HG02870 (cell line): ENCODE results near the gene CGAS.
"Not testable (repeated sequence)": the region's sequence is repeated elsewhere in the genome, so short reads cannot be mapped to it uniquely, and the experiment has no call there.

Experiments used
- ATAC-seq: cut with Tn5 transposase; IDR thresholded peaks from one replicate; pipeline ENCODE4 v1.9.1; 2021; ENCODE audit warnings: mild to moderate bottlenecking, moderate library complexity; ENCODE audit not compliant: unreplicated experiment

CGAS gene

DNA sequence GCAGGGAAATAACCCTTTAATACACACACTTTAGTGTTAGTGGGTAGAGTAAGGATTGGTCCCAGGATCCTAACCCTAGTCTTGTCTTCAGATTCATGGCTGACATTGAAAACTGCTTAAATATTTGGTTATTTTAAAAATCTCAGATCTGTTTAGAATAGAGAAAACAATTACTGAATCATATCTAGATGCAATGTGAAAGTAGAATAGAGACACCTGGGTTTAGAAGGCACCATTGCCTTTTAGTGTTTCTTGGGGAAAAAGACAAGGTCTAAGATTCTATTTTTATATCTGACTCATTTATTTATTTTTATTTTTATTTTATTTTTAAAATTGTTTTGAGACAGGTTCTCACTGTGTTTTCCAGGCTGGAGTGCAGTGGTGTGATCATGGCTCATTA lies 51.4 kb downstream of the CGAS start:
- peak; percentile 74 for ATAC-seq

DNA sequence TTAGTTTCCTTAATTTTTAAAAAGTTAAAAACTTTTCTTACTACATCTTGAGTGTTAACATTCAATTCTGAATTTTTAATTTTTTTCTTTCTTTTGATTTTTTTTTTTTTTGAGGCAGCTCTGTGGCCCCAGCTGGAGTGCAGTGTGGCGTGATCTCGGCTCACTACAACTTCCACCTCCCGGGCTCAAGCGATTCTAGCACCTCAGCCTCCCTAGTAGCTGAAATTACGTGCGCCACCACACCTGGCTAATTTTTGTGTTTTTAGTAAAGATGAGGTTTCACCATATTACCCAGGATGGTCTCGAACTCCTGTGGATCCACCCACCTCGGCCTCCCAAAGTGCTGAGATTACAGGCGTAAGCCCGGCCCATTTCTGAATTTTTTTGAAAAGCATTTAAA lies 56.2 kb downstream of the CGAS start:
- ATAC-seq = no peak

DNA sequence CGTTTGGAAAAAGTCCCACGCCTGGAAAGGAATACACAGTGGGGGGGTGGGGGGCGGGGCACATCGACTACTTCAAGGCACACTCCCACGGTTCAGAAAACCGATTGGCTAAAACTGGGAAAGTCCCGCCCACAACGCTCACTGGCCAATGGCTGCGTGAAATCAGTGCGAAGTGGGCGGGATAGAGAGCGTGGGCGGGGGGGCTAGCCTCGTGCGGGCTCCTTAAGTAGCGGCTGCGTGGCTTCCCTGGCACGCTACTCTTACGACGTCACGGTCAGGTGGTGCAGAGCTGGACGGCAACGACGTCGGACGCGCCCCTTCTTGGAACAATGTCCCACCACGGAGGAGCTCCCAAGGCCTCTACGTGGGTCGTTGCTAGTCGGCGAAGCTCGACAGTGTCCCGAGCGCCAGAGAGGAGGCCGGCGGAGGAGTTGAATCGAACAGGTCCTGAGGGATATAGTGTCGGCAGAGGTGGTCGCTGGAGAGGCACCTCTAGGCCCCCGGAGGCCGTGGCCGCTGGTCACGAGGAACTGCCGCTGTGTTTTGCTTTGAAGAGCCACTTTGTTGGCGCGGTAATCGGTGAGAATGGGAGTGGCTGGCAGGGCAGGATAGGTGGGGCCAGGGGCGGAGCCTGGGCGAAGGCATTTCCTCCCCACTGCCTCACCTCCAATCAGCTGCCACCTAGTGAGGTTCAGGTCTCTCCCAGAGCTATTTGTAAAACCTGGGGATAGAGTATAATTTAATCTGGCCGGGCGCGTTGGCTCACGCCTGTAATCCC lies 57.3 kb downstream of the CGAS start, which contains the start of gene DDX43:
DDX43 (plus strand) TSS at position 252 of the 778 bp plus-strand sequence; CDS start at position 330, 78 bp downstream.
- ATAC-seq = no peak

DNA sequence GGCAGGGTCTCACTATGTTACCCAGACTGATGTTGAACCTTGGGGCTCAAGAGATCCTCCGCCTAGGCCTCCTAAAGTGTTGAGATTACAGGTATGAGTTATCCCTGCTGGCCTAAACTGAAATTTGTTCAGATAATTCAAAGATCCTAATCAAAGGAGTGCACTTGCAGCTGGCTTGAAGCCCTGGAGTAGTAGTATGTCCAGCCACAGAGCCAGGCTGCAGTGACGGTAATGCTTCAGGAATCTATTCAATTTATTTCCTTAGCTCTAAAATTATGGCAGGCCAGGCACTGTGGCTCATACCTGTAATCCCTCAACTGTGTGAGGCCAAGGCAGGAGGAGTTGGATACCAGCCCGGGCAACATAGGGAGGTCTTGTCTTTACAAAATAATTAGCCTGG lies 58.8 kb downstream of the CGAS start:
- no peak for ATAC-seq

DNA sequence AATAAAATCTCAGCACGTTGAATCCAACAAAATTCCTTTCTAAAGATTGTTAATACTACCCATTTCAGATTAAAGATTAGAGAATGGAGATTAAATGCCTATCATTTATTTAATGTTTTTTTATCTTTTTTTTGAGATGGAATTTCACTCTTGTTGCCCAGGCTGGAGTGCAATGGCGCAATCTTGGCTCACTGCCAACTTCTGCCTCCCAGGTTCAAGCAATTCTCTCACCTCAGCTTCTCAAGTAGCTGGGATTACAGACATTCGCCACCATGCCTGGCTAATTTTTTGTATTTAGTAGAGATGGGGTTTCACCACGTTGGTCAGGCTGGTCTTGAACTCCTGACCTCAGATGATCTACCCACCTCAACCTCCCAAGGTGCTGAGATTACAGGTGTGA lies 59.9 kb downstream of the CGAS start:
- ATAC-seq = not testable (repeated sequence)

DNA sequence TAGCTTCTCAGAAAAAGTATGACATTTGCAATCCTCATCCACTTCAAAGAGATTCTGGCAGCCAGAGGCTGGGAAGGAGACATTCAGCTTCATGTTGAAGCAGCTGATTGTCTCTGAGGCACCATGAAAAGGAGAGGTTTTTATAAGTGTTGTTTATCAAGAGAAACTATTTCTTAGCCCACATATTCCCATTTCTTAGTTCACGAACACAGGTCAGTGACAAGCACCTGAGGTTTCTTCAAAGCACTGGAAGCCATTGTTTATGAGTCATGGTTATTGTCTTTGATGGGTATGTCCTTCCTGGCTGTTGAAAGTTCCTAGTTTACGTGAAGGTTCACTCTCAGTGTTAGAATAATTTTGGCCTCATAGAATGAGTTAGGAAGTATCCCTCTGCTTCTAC lies 60.4 kb downstream of the CGAS start:
- ATAC-seq = no peak

DNA sequence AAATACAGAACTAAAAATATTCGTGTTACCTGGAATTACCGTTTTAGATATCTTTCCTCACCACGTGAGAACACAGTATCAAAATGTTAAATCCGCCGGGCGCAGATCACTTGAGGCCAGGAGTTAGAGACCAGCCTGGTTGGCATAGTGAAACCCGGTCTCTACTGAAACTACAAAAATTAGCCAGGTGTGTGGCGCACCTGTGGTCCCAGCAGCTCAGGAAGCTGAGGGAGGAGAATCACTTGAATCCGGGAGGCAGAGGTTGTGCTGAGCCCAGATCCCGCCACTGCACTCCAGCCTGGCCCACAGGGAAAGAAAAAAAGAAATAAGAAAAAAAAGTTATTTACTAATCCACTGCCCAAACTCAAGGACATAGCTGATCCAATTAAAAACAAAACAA lies 62.2 kb downstream of the CGAS start:
- ATAC-seq = no peak

DNA sequence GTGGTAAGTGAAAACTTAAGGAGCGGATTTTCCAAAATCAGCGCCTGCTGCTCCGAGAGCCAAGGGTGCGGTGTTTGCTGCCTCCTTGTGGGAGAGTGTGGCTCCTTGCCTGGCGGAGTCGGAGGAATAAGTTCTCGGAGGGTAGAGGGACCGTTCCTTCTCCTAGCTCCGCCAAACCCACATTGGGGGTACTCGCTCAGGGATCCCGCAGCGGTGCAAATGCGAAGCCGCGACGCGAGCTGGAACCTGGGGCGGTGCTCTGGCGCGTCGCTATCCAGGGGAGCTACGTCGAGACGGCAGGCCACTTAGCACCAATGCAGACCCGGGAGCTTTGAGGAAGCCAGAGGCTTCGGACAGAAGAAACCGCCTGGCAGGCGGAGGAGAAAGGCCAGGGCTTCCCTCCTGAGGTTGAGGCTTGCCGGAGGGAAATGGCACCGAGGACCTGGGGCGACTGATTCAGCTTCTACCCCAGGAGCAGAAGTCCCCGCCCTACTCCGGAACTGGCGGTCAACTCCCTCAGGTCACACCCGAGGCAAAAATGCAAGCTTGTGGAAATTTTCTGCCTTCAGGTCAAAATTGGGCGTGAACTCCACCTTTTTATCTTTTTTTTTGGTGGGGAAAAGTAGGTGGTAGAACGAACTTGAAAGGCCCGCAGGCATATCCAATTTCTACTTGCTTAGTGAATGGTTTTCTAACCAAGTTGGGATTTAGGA lies 63.1 kb downstream of the CGAS start:
- ATAC-seq = peak; percentile 75

DNA sequence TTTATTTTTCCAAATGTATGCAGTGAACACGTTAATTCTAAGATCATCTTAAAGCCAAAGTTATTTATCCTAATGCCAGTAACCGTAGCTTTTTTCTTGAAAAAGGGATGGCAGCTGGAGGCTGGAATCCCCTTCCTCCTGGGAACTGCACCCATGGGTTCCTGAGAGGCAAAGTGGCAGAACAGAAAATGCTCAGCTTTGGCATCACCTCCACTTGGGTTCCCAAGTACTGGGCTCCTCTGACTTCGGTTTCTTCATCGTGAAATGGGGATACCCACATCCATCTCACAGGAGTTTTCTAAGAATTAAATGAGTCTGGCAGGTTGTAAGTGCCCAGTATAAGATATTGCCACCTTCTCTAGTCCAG lies 63.7 kb downstream of the CGAS start:
- ATAC-seq = peak; percentile 3

DNA sequence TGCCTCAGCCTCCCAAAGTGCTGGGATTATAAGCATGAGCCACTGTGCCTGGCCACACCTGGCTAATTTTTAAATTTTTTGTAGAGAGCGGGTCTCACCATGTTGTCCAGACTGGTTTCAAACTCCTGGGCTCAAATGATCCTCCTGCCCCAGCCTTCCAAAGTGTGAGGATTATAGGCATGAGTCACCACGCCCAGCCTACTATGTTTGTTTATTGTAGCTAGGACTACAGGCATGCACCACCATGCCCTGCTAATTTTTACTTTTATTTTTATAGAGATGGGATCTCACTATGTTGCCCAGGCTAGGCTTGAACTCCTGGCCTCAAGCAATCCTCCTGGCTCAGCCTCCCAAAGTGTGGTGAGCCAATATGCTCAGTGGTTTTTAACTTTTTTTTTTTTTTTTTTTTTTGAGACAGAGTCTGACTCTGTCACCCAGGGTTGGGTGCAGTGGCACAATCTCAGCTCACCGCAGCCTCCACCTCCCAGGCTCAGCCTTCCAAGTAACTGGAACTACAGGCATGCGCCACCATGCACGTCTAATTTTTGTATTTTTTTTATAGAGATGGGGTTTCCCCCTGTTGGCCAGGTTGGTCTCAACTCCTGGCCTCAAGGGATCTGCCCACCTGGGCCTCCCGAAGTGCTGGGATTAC lies 69.5 kb downstream of the CGAS start:
- no peak for ATAC-seq

DNA sequence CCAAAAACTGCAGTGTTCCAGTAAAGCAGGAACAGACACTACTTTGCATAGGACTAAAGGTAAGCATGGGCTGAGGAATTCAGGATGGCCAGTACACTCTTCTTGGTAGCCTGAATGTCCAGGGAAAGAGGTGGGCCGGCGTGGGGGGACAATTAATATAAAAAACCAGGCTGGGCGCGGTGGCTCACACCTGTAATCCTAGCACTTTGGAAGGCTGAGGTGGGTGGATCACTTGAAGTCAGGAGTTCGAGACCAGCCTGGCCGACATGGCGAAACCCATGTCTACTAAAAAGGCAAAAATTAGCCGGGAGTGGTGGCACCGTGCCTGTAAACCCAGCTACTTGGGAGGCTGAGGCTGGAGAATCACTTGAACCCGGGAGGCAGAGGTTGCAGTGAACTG lies 70.6 kb downstream of the CGAS start:
- ATAC-seq = not testable (repeated sequence)

DNA sequence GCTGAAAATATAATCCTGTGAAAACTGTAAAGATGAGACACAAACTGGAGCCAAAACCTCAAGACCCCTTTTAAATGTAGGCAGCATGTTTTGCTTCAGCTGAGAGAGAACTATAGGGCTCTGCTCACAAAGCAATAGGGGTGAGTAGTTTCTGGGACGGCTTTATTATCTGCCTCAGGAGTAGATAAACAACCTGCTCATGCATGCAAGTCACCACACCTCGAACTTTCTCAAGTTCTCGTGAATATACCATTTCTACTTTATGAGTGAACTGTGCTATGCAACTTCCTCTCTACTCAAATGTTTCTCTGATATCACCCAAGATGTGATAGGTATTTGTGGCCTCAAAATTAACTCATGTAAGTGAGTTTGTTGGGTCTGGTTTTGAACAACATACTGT lies 74.9 kb downstream of the CGAS start:
- no peak for ATAC-seq

DNA sequence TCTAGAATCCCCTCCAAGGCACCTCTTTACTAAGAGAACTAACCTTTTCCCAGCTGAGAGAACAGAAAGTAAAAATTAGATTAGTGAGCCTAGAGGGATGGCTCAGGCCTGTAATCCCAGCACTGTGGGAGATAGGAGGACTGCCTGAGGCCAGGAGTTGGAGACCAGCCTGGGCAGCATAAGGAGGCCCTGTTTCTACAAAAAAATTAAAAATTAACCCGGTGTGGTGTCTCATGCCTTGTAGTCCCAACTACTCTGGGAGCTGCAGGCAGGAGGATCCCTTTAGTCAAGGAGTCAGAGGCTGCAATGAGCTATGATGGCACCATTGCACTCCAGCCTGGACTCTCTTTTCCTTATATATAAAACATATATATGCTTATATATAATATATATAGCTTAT lies 76.9 kb downstream of the CGAS start:
- ATAC-seq = no peak
